NCI-H1436 treated with DMSO at 0.1 percent for 48 hours (cell line): Measurements from ENCODE around the gene LENG9.
"Not testable (repeated sequence)": the region's sequence is repeated elsewhere in the genome, so short reads cannot be mapped to it uniquely, and the experiment has no call there.

Experiments
- DNase-seq: peaks from one replicate; lab custom pipeline; 2025; lab: John Stamatoyannopoulos, UW

LENG9 gene

DNA sequence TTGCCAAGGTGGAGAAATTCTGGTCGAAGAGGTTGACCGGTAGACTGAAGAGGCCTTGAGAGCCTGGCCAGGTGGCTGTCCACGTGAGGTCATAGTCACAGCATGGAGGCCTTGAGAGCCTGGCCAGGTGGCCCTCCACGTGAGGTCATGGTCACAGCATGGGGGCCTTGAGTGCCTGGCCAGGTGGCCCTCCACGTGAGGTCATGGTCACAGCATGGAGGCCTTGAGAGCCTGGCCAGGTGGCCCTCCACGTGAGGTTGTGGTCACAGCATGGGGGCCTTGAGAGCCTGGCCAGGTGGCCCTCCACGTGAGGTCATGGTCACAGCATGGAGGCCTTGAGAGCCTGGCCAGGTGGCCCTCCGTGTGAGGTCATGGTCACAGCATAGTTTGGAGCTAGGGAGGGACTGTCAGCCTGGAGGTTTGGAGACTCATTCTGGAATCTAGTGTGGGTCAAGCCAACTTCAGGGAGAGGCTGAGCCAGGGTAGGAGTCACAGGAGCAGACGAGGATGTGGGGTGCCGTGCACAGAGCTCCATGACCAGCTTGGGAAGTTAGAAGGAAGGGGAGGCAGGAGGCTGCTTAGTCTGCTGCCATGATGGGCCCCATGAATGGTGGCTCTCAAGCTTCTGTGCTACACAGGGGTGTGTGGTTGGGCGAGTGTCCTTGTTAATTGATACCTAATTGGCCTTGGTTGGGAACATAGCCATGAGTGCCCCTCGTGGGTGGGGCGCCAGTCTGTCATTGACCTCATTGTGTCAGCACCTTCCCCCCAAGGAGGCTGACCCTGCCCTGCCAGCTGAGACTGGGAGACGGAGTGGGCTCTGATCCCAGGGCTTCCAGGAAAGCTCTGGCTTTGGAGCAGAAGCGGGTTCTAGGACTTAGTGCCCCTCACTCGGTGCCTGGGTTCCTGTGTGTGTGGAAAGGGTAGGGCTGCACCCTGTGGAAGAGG lies 4.0 kb downstream of the LENG9 start:
- DNase-seq, result no peak

- DNase-seq, result no peak
These were observed 4.8 kb downstream of the LENG9 start for GRCh38 chr19:54458648-54459281.

DNA sequence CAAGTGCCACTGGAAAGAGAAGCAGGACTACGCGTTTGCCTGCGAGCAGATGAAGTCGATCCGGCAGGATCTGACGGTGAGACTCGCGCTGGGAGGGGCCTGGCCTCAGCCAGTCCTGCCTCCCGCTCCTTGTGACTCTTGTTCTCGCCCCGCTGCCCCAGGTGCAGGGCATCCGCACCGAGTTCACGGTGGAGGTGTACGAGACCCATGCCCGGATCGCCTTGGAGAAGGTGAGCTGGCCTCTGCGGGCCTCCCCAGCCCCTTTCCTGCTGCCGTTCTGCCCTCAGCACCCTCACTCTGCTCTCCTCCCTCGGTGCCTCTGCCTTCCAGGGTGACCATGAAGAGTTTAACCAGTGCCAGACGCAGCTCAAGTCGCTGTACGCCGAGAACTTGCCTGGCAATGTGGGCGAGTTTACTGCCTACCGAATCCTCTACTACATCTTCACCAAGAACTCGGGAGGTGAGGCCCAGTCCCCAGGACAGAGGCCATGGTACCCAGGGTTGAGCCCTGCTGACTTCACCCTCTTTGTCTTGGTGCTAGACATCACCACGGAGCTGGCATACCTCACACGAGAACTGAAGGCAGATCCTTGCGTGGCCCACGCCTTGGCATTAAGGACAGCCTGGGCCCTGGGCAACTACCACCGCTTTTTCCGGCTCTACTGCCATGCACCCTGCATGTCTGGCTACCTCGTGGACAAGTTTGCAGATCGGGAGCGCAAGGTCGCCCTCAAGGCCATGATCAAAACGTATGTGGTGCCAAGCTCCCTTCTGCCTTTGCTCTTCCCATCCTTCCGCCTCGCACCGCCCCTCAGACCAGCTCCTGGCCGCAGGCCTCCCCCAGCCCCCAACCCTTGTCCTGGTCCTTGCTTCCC lies 5.6 kb downstream of the LENG9 start:
- no peak for DNase-seq

- DNase-seq, result no peak
These were observed 6.9 kb downstream of the LENG9 start for GRCh38 chr19:54456423-54457373.

DNA sequence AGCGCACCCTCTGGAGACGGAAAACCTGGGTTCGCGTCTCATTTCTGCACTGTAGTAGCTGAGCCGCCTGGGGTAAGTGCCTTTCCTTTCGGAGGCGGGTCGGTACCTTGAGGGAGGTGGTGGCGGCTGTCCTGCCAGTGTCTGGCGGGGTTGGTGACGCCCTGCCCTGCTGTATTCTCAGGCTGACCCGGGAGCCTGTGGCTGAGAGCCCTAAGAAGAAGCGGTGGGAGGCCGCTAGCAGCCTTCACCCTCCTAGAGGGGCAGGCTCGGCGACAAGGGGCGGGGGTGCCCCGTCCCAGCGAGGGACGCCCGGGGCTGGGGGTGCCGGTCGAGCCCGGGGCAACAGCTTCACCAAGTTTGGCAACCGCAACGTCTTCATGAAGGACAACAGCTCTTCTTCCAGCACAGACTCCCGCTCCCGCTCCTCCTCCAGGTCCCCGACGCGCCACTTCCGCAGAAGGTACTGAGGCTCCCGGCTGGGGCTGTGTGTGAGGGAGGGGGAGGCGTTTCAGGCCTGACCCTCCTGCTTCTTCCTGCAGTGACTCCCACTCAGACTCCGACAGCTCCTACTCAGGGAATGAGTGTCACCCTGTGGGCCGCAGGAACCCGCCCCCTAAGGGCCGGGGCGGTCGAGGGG lies 7.7 kb downstream of the LENG9 start:
- no peak for DNase-seq

GRCh38 chr19:54454781-54455675 lies 8.6 kb downstream of the LENG9 start:
- DNase-seq, result no peak

DNA sequence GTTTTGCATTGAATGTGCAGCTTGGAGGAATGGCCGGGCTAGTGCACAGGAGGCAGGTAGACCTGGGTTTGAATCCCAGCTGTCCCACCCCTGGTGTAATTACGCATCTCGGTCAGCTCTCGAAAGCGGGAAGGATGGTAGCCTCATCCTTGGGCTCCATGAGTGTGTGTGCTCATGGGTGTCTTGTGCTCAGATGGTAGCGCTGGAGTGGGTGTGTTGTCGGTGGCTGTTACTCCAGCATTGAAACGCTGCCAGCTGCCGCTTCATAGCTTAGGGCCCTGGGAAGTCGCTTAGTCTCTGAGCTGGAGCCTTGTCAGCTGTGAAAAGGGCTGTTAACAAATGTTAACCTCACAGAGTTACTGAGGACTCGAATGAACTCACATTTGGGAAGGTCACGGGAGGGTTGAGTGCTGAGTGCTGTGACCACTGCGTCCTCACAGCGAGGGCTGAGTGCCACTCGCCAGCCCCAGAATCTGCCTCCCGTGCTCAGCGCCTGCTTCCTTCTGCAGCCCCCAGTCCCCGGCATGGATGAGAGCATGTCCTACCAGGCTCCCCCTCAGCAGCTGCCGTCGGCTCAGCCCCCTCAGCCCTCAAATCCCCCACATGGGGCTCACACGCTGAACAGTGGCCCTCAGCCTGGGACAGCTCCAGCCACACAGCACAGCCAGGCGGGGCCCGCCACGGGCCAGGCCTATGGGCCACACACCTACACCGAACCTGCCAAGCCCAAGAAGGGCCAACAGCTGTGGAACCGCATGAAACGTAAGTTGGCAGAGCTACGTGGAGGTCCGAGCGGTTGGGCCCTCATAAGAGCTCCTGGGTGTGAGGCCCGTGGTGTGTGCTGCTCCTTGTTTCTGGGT lies 9.4 kb downstream of the LENG9 start:
- DNase-seq, result no peak

- DNase-seq, result no peak
These were observed 11.0 kb downstream of the LENG9 start for GRCh38 chr19:54452626-54453025.

GRCh38 chr19:54451997-54452396 lies 11.6 kb downstream of the LENG9 start:
- no peak for DNase-seq

- no peak for DNase-seq
These were observed 12.2 kb downstream of the LENG9 start for GRCh38 chr19:54451331-54451871.

DNA sequence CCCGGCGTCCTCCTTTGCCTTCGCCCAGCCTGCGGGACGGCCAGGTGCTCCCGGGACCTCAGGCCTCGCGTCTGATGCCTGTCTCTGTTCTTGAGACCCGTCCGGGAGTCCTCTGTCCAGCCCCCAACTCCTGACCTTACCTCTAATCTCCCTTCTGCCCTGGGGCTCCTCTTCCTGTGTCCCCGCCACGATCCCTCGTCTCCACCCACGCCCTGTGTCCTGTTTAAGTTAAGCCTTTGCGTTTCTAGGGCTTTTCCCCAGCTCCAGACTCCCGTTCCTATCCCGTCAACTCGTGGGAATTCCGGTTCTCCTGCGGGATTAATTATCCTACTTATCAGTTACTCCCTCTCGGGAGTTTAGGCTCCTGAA lies 13.9 kb downstream of the LENG9 start:
- DNase-seq, result no peak

GRCh38 chr19:54448774-54449700 lies 14.5 kb downstream of the LENG9 start, which contains the start of gene LENG8:
TSS of gene LENG8 (plus strand) at chr19:54449199. CDS start at chr19:54451345, 2,146 bp downstream.
- DNase-seq, result peak; percentile 91

- no peak for DNase-seq
These were observed 15.4 kb downstream of the LENG9 start for GRCh38 chr19:54448040-54448773.

DNA sequence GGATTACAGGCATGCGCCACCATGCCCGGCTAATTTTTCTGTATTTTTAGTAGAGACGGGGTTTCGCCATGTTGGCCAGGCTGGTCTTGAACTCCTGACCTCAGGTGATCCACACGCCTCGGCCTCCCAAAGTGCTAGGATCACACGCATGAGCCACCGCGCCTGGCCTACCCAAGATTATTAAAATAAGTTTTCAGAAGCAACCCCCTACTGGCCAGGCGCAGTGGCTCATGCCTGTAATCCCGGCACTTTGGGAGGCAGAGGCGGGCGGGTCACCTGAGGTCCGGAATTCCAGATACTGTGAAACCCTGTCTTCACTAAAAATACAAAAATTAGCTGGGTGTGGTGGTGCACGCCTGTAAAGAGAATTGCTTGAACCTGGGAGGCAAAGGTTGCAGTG lies 17.2 kb downstream of the LENG9 start:
- not testable (repeated sequence) for DNase-seq

DNA sequence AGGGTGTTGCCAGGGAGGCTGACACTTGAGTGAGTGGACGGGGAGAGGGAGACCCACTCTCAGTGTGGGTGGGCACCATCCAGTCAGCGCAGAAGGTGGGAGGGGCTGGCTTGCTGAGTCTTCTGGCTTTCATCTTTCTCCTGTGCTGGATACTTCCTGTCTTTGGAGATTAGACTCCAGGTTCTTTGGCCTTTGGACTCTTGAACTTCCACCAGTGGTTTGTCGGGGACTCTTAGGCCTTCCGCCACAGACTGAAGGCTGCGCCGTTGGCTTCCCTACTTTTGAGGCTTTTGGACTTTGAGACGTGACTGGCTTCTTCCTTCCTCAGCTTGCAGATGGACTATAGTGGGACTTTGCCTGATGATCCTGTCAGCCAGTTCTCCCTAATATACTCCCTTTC lies 18.8 kb downstream of the LENG9 start:
- no peak for DNase-seq

- no peak for DNase-seq
These were observed 22.9 kb downstream of the LENG9 start for GRCh38 chr19:54440641-54441040.
